K562 (cell line): ENCODE measurements around the gene FAT2. TPM values are rescaled to one million over a fixed set of nuclear protein-coding genes. Genes with fewer than 3 reads are reported as not detected.

ENCODE experiments used
- ATAC-seq: fragments of 200-7000 bp; cut with Tn5 transposase; 3 replicates; pipeline ENCODE4 v1.9.1; 2020; ENCODE audit warnings: moderate library complexity
- BruUV-seq: library from RNA; stranded (reverse); fragments of 400-500 nt; replicated peaks from 2 replicates; lab custom pipeline; 2021; lab: Mats Ljungman, UMichigan
- CTCF ChIA-PET: fragments of 300-600 bp; formaldehyde crosslinking; extraction: SDS; loops from one replicate; lab custom pipeline; 2021; ENCODE audit warnings: low intra/inter-chr PET ratio; lab: Yijun Ruan, JAX
- POLR2A ChIA-PET: fragments of 300-600, 350-650 bp; sonication (Branson Sonifier 250); formaldehyde crosslinking; extraction: SDS; loops from one replicate; lab custom pipeline; 2021; ENCODE audit warnings: antibody characterized with exemption, inconsistent platforms; lab: Yijun Ruan, JAX
- DNase-seq, 4 experiments: peaks; one replicate each; pipeline versions ENCODE4 v3.0.0 to v3.0.0-alpha.2; 2011 to 2018; ENCODE audit warnings: low spot score in 3 of 4, mixed read lengths in 3 of 4; ENCODE audit errors: extremely low read depth in 1 of 4
- FAIRE-seq: peaks from 2 replicates; lab custom pipeline; 2011; peaks lifted over from hg19 to GRCh38; lab: Jason Lieb, UNC
- H2AFZ ChIP-seq: 2 replicates; pipeline ENCODE4 v1.6.0; 2011; ENCODE audit warnings: low read depth, low read length, control low read depth, inconsistent platforms
- H3K27ac ChIP-seq: fragments of 200-600 bp; 3 replicates; pipeline ENCODE4 v1.8.0; 2011; ENCODE audit warnings: low read depth, mild to moderate bottlenecking, control low read depth, inconsistent platforms, low read length, moderate library complexity, mixed read lengths; ENCODE audit errors: extremely low read depth
- H3K27me3 ChIP-seq, 2 experiments: fragments of 300-600 bp in 1 of 2; 2 replicates in 1 of 2; 3 replicates in 1 of 2; pipeline versions ENCODE4 v1.6.0 to v1.8.0; 2011; ENCODE audit warnings: inconsistent platforms in 2 of 2, low read length in 2 of 2, mild to moderate bottlenecking in 1 of 2, mixed read lengths in 1 of 2, moderate library complexity in 1 of 2; ENCODE audit not compliant: control insufficient read depth in 2 of 2, insufficient read depth in 2 of 2
- H3K36me3 ChIP-seq: fragments of 300-600 bp; 3 replicates; pipeline ENCODE4 v1.8.0; 2011; ENCODE audit warnings: mild to moderate bottlenecking, low read length, inconsistent platforms; ENCODE audit not compliant: control insufficient read depth, insufficient read depth
- H3K4me1 ChIP-seq, 2 experiments: fragments of 200-600 bp in 1 of 2; replicated peaks in 1 of 2; 2 replicates in 1 of 2; 3 replicates in 1 of 2; pipeline versions ENCODE4 v1.5.1 to v1.8.0; 2011; ENCODE audit warnings: inconsistent platforms in 2 of 2, low read length in 2 of 2, mild to moderate bottlenecking in 1 of 2, mixed read lengths in 1 of 2, moderate library complexity in 1 of 2; ENCODE audit not compliant: control insufficient read depth in 2 of 2, insufficient read depth in 2 of 2
- H3K4me2 ChIP-seq: 2 replicates; pipeline ENCODE4 v1.6.1; 2011; ENCODE audit warnings: low read length, control low read depth, inconsistent platforms, mixed read lengths; ENCODE audit not compliant: insufficient read depth
- H3K4me3 ChIP-seq: fragments of 200-600 bp; sonication (generic), shearing (Covaris generic); 2 replicates; pipeline ENCODE4 v1.5.1; 2016; ENCODE audit warnings: control low read depth, inconsistent platforms
- H3K79me2 ChIP-seq: fragments of 200-600 bp; 3 replicates; pipeline ENCODE4 v1.8.0; 2011; ENCODE audit warnings: low read length, inconsistent platforms; ENCODE audit not compliant: control insufficient read depth, insufficient read depth
- H3K9ac ChIP-seq, 2 experiments: 2 replicates each; pipeline versions ENCODE4 v1.6.0 to v1.6.1; 2011; ENCODE audit warnings: low read depth in 2 of 2, low read length in 2 of 2, control low read depth in 1 of 2, inconsistent platforms in 1 of 2, mild to moderate bottlenecking in 1 of 2, mixed read lengths in 1 of 2; ENCODE audit not compliant: insufficient read depth in 1 of 2
- H3K9me1 ChIP-seq: one replicate; pipeline ENCODE4 v1.6.0; 2011; ENCODE audit warnings: inconsistent platforms, mild to moderate bottlenecking, low read length, moderate library complexity; ENCODE audit not compliant: control insufficient read depth, insufficient read depth
- H3K9me3 ChIP-seq: replicated peaks from 2 replicates; pipeline ENCODE4 v1.5.1; 2011; ENCODE audit warnings: low read depth, low read length, inconsistent platforms; ENCODE audit not compliant: control insufficient read depth, insufficient read depth
- H4K20me1 ChIP-seq: replicated peaks from 2 replicates; pipeline ENCODE4 v1.6.1; 2011; ENCODE audit warnings: low read length, inconsistent platforms, mixed read lengths; ENCODE audit not compliant: control insufficient read depth, insufficient read depth
- BDP1 ChIP-seq: IDR thresholded peaks from 3 replicates; pipeline ENCODE4 v1.6.1; 2011; ENCODE audit not compliant: insufficient read length, insufficient read depth
- BHLHE40 ChIP-seq: IDR thresholded peaks from 2 replicates; pipeline ENCODE4 v1.6.1; 2011; ENCODE audit warnings: low read length, improper control_type of control experiment
- MCM7 ChIP-seq, 2 experiments: fragments of 450-650 bp; IDR thresholded peaks; 2 replicates each; pipeline ENCODE4 v1.6.1; 2016 to 2018
- NR0B1 ChIP-seq: fragments of 450-650 bp; IDR thresholded peaks from one replicate; pipeline ENCODE4 v1.6.1; 2018; ENCODE audit warnings: mild to moderate bottlenecking, moderate library complexity; ENCODE audit not compliant: partially characterized antibody
- RREB1 ChIP-seq: fragments of 250-450 bp; sonication (Bioruptor Pico); IDR thresholded peaks from 2 replicates; pipeline ENCODE4 v1.4.0; 2020
- SREBF1 ChIP-seq: fragments of 150-350 bp; IDR thresholded peaks from 2 replicates; pipeline ENCODE4 v1.6.1; 2014; ENCODE audit warnings: antibody characterized with exemption, low read depth, low read length, borderline replicate concordance
- STAT5B ChIP-seq: fragments of 250-450 bp; sonication (Bioruptor Pico); IDR thresholded peaks from 2 replicates; pipeline ENCODE4 v1.8.0; 2021; ENCODE audit warnings: mild to moderate bottlenecking, inconsistent platforms
- ZBTB2 ChIP-seq: fragments of 450-650 bp; IDR thresholded peaks from 2 replicates; pipeline ENCODE4 v1.6.1; 2016; ENCODE audit warnings: antibody characterized with exemption
- ZKSCAN3 ChIP-seq: fragments of 250-450 bp; sonication (Bioruptor Pico); IDR thresholded peaks from 2 replicates; pipeline ENCODE4 v1.4.0; 2020
- ZNF197 ChIP-seq: fragments of 200-800 bp; sonication (Bioruptor generic); IDR thresholded peaks from 2 replicates; pipeline ENCODE4 v1.6.1; 2016; ENCODE audit warnings: low read depth, missing genetic modification characterization, missing compliant biosample characterization
- ZNF316 ChIP-seq: fragments of 450-650 bp; IDR thresholded peaks from 2 replicates; pipeline ENCODE4 v1.6.1; 2016
- ZNF384 ChIP-seq: IDR thresholded peaks from 2 replicates; pipeline ENCODE4 v1.6.1; 2012; ENCODE audit warnings: low read depth, low read length, improper control_type of control experiment
- ZNF655 ChIP-seq: fragments of 250-450 bp; sonication (Bioruptor Pico); IDR thresholded peaks from 2 replicates; pipeline ENCODE4 v1.5.0; 2021
- ZNF707 ChIP-seq: fragments of 250-450 bp; sonication (Bioruptor Pico); conservative IDR thresholded peaks from 2 replicates; pipeline ENCODE4 v1.8.0; 2022; ENCODE audit warnings: inconsistent platforms, mild to moderate bottlenecking, moderate library complexity
- WGBS: fragments of 100-300 bp; shearing (Covaris generic); methylation state at CpG from one replicate; pipeline ENCODE4 v1.1.6; 2016; ENCODE audit warnings: low coverage, mixed read lengths; ENCODE audit not compliant: insufficient coverage; ENCODE audit errors: missing lambda C conversion rate; 5-methylcytosine and 5-hydroxymethylcytosine counted together
- in situ Hi-C: fragments of 300-500 bp; cut with MboI; formaldehyde crosslinking; loops from 4 replicates; pipeline ENCODE4 v1.15.0; 2018; ENCODE audit warnings: inconsistent platforms, mixed read lengths
- intact Hi-C: fragments of 100-400 bp; cut with micrococcal nuclease; formaldehyde crosslinking; loops from 2 replicates; pipeline ENCODE4 v1.14.2; 2022
- polyA plus RNA-seq, 8 experiments: library from polyadenylated mRNA; depleted of rRNA in 4 of 8; stranded (reverse) in 5 of 8; unstranded in 3 of 8; fragments of >200 nt; fragmentation: Nextera tagmentation in 2 of 8; fragmentation: Illumina TruSeq in 1 of 8; extraction: Ambion mirVana in 2 of 8; extraction: Trizol in 1 of 8; gene quantifications; 2 replicates each; pipeline versions ENCODE4 v1.2.1 to v1.2.3, GENCODE V29; 2011 to 2014; ENCODE audit warnings: inconsistent platforms in 1 of 8, missing spikeins in 1 of 8
- total RNA-seq, 7 experiments: library from RNA; depleted of rRNA in 6 of 7; stranded (reverse); fragments of >200 nt in 6 of 7; fragmentation: Illumina TruSeq in 2 of 7; extraction: Trizol in 2 of 7; gene quantifications; 2 replicates each; pipeline versions ENCODE4 v1.2.1 to v1.2.3, GENCODE V29; 2011 to 2021; ENCODE audit warnings: low replicate concordance in 1 of 7

Gene FAT2
- total and polyA plus RNA-seq, 9 of the 15 experiments (the other 6 are each of a cell fraction or from before 2014, with no cell fraction given): not detected

GRCh38 chr5:151551985-151552384 is 39.1 kb downstream of the FAT2 start:
- H3K79me2 ChIP-seq: no peaks in the 10 kb centered on the region
- ChIA-PET POLR2A (no interaction called here), CTCF (no interaction called here)
- DNase-seq (no peak), FAIRE-seq (no peak), ATAC-seq (no peak)
- no peak overlapping the region for H3K4me2 ChIP-seq
- intact Hi-C loops (no loop called here), in situ Hi-C loops (no loop called here)
- no peaks in the 10 kb centered on the region for H3K36me3 ChIP-seq
- no peaks in the 10 kb centered on the region for H4K20me1 ChIP-seq
- no peaks in the 10 kb centered on the region for H3K4me1 ChIP-seq
- H3K9me1 ChIP-seq: no peaks in the 10 kb centered on the region
- H3K9me3 ChIP-seq: no peaks in the 10 kb centered on the region
- BruUV-seq: no TSS peak
- H3K9ac ChIP-seq: no peak overlapping the region
- H3K4me3 ChIP-seq: no peak overlapping the region
- no peak overlapping the region for H2AFZ ChIP-seq
- WGBS: 2% methylated on average over 3 of the region's 3 CpGs
- H3K27ac ChIP-seq: no peak overlapping the region
- H3K27me3 ChIP-seq: peaks cover 0 to 24% of the 10 kb centered on the region in 2 experiments; a peak in 2 of 5 replicates
- TF ChIP-seq ZKSCAN3 (CRISPR knock-in tag): no peak
- no peak for TF ChIP-seq ZNF197
- no peak for TF ChIP-seq ZNF384
- TF ChIP-seq MCM7 (IDR thresholded peaks at IDR 0.05): no peak
- no peak for TF ChIP-seq STAT5B (CRISPR knock-in tag)
- TF ChIP-seq RREB1 (CRISPR knock-in tag): no peak
- no peak for TF ChIP-seq NR0B1
- TF ChIP-seq ZBTB2: no peak
- TF ChIP-seq BHLHE40: no peak
- no peak for TF ChIP-seq ZNF316
- TF ChIP-seq ZNF655 (CRISPR knock-in tag): no peak
- TF ChIP-seq SREBF1: no peak
- TF ChIP-seq BDP1: no peak
- TF ChIP-seq ZNF707: no peak
